ENCODE measurements around the gene ICA1. TPM values are rescaled to one million over a fixed set of nuclear protein-coding genes. Genes with fewer than 3 reads are reported as not detected.

The ICA1 gene
- total RNA-seq, 1 donor from 2014 or later = 25.5 TPM

GRCh38 chr7:8258166-8258565 lies 3.8 kb downstream of the ICA1 start:
- peaks cover 18% of the 10 kb centered on the region for H3K4me1 ChIP-seq
- no peak overlapping the region for H3K4me3 ChIP-seq
- intact Hi-C loops (cut with DNase I) = no loop called here
- no peaks in the 10 kb centered on the region for H3K27me3 ChIP-seq
- DNase-seq (ENCODE audit: extremely low spot score in 2 of 2) = no peak
- TF ChIP-seq POLR2AphosphoS5 (IDR thresholded peaks at IDR 0.05; ENCODE audit: insufficient read depth in 1 of 2, low read depth in 1 of 2) (no peak), CTCF (IDR thresholded peaks at IDR 0.05) (no peak), POLR2A (IDR thresholded peaks at IDR 0.05) (no peak)
- no peaks in the 10 kb centered on the region for H3K36me3 ChIP-seq
- no peak overlapping the region for H3K27ac ChIP-seq
- H3K9me3 ChIP-seq = no peaks in the 10 kb centered on the region

GRCh38 chr7:8255680-8256655 lies 6.0 kb downstream of the ICA1 start:
- Histone ChIP-seq H3K36me3 (no peaks in the 10 kb centered on the region), H3K4me3 (no peak overlapping the region), H3K27ac (no peak overlapping the region), H3K9me3 (no peaks in the 10 kb centered on the region), H3K4me1 (peaks cover 5% of the 10 kb centered on the region), H3K27me3 (no peaks in the 10 kb centered on the region)
- DNase-seq (ENCODE audit: extremely low spot score in 2 of 2) = no peak
- intact Hi-C loops (cut with DNase I) = no loop called here
- TF ChIP-seq POLR2A (IDR thresholded peaks at IDR 0.05) (no peak), CTCF (IDR thresholded peaks at IDR 0.05) (no peak)

- intact Hi-C loops (cut with DNase I) = no loop called here
- H3K27ac ChIP-seq = no peak overlapping the region
These were observed 7.3 kb downstream of the ICA1 start for GRCh38 chr7:8254667-8255066.

GRCh38 chr7:8254215-8254614 lies 7.8 kb downstream of the ICA1 start:
- Histone ChIP-seq H3K27me3 (no peaks in the 10 kb centered on the region), H3K36me3 (no peaks in the 10 kb centered on the region), H3K4me3 (no peak overlapping the region), H3K4me1 (no peaks in the 10 kb centered on the region), H3K27ac (no peak overlapping the region), H3K9me3 (no peaks in the 10 kb centered on the region)
- TF ChIP-seq POLR2A (IDR thresholded peaks at IDR 0.05) = no peak
- TF ChIP-seq POLR2AphosphoS5 (IDR thresholded peaks at IDR 0.05; ENCODE audit: insufficient read depth in 1 of 2, low read depth in 1 of 2) = no peak
- no peak for DNase-seq (ENCODE audit: extremely low spot score in 2 of 2)
- intact Hi-C loops (cut with DNase I) = no loop called here

More at GRCh38 chr7:8254667-8255066, 7.3 kb downstream of the ICA1 start:
- H3K27me3 ChIP-seq = no peaks in the 10 kb centered on the region
- no peak for DNase-seq (ENCODE audit: extremely low spot score in 2 of 2)
- TF ChIP-seq POLR2AphosphoS5 (IDR thresholded peaks at IDR 0.05; ENCODE audit: insufficient read depth in 1 of 2, low read depth in 1 of 2) (no peak), POLR2A (IDR thresholded peaks at IDR 0.05) (no peak), CTCF (IDR thresholded peaks at IDR 0.05) (no peak)
- H3K4me1 ChIP-seq = no peaks in the 10 kb centered on the region
- H3K9me3 ChIP-seq = no peaks in the 10 kb centered on the region
- no peak overlapping the region for H3K4me3 ChIP-seq
- H3K36me3 ChIP-seq = no peaks in the 10 kb centered on the region

GRCh38 chr7:8251195-8251594 lies 10.8 kb downstream of the ICA1 start:
- Histone ChIP-seq H3K27me3 (no peaks in the 10 kb centered on the region), H3K36me3 (no peaks in the 10 kb centered on the region), H3K27ac (no peak overlapping the region), H3K4me1 (no peaks in the 10 kb centered on the region), H3K9me3 (no peaks in the 10 kb centered on the region), H3K4me3 (no peak overlapping the region)
- intact Hi-C loops (cut with DNase I) = no loop called here
- TF ChIP-seq POLR2AphosphoS5 (IDR thresholded peaks at IDR 0.05; ENCODE audit: insufficient read depth in 1 of 2, low read depth in 1 of 2) = no peak
- no peak for TF ChIP-seq POLR2A (IDR thresholded peaks at IDR 0.05)
- TF ChIP-seq CTCF (IDR thresholded peaks at IDR 0.05) = no peak
- DNase-seq (ENCODE audit: extremely low spot score in 2 of 2) = no peak
